Thyroid gland (tissue), 4 donors: ENCODE data around the gene SASH1. TPM values are rescaled to one million over a fixed set of nuclear protein-coding genes. Genes with fewer than 3 reads are reported as not detected.

Experiments
- DNase-seq, 2 donors: peaks; one replicate each; pipeline ENCODE4 v3.0.0-alpha.2; 2019
- H3K27ac ChIP-seq, 3 donors: fragments of 200-600 bp; sonication (generic); 1 replicate in 2 of 3; 2 replicates in 1 of 3; pipeline ENCODE4 v1.5.1; 2016 to 2019; ENCODE audit warnings: mild to moderate bottlenecking in 1 of 3, moderate library complexity in 1 of 3
- H3K27me3 ChIP-seq: fragments of 200-600 bp; sonication (generic); one replicate; pipeline ENCODE4 v1.5.1; 2019
- H3K36me3 ChIP-seq, 2 donors: fragments of 200-600 bp; sonication (generic); one replicate each; pipeline ENCODE4 v1.5.1; 2016 to 2019
- H3K4me1 ChIP-seq, 2 donors: fragments of 200-600 bp; sonication (generic); one replicate each; pipeline ENCODE4 v1.5.1; 2017 to 2019
- H3K4me3 ChIP-seq, 3 donors: fragments of 200-600 bp; sonication (generic); replicated peaks in 1 of 3; 1 replicate in 2 of 3; 2 replicates in 1 of 3; pipeline ENCODE4 v1.5.1; 2016; ENCODE audit warnings: mild to moderate bottlenecking in 1 of 3
- H3K9me3 ChIP-seq: fragments of 200-600 bp; sonication (generic); one replicate; pipeline ENCODE4 v1.5.1; 2017
- CTCF ChIP-seq, 6 experiments: fragments of 200-600 bp in 3 of 6; fragments of 450-650 bp in 3 of 6; sonication (generic) in 3 of 6; IDR thresholded peaks; one replicate each; pipeline ENCODE4 v1.5.1; 2016 to 2019; ENCODE audit warnings: antibody characterized with exemption in 6 of 6, mild to moderate bottlenecking in 2 of 6, inconsistent platforms in 1 of 6, moderate library complexity in 1 of 6
- POLR2A ChIP-seq, 2 donors: fragments of 450-650 bp; IDR thresholded peaks; one replicate each; pipeline ENCODE4 v1.6.1; 2017; ENCODE audit warnings: antibody characterized with exemption in 2 of 2, mild to moderate bottlenecking in 2 of 2, moderate library complexity in 1 of 2
- WGBS, 2 donors: methylation state at CpG; one replicate each; pipeline ENCODE4 v1.1.5; 2017; 5-methylcytosine and 5-hydroxymethylcytosine counted together
- intact Hi-C: fragments of 100-400 bp; cut with DNase I; formaldehyde crosslinking; loops from one replicate; pipeline ENCODE4 v1.15.1; 2023
- total RNA-seq, 4 donors: library from RNA; depleted of rRNA; stranded (reverse); fragments of >200 nt; gene quantifications; one replicate each; pipeline ENCODE4 v1.2.3, GENCODE V29; 2016

Gene SASH1
- total RNA-seq, 4 donors from 2014 or later: 154 to 235 (median 190) TPM

- intact Hi-C loops: no loop called here
- no peak overlapping the region for H3K4me3 ChIP-seq
- no peaks in the 10 kb centered on the region for H3K9me3 ChIP-seq
- WGBS, 2 donors: 52 to 69% methylated on average over 1 of the region's 1 CpG
- TF ChIP-seq CTCF (IDR thresholded peaks at IDR 0.05) (no peak), POLR2A (IDR thresholded peaks at IDR 0.05) (no peak)
- H3K27ac ChIP-seq: no peak overlapping the region
- DNase-seq: no peak
- H3K27me3 ChIP-seq: no peaks in the 10 kb centered on the region
- no peaks in the 10 kb centered on the region for H3K36me3 ChIP-seq
- H3K4me1 ChIP-seq: peaks cover 5 to 18% of the 10 kb centered on the region in 2 donors
These were observed 45.9 kb upstream of the SASH1 start for GRCh38 chr6:148296771-148297170.

- Histone ChIP-seq H3K27me3 (no peaks in the 10 kb centered on the region), H3K9me3 (no peaks in the 10 kb centered on the region), H3K4me3 (no peak overlapping the region), H3K4me1 (peaks cover 5 to 6% of the 10 kb centered on the region in 2 donors), H3K36me3 (no peaks in the 10 kb centered on the region), H3K27ac (no peak overlapping the region)
- DNase-seq: no peak
- TF ChIP-seq POLR2A (IDR thresholded peaks at IDR 0.05) (no peak), CTCF (IDR thresholded peaks at IDR 0.05) (no peak)
- intact Hi-C loops: no loop called here
These were observed 44.0 kb upstream of the SASH1 start for GRCh38 chr6:148298683-148299082.

- H3K9me3 ChIP-seq: no peaks in the 10 kb centered on the region
- no peak overlapping the region for H3K27ac ChIP-seq
- H3K4me3 ChIP-seq: no peak overlapping the region
- DNase-seq: no peak
- no peaks in the 10 kb centered on the region for H3K36me3 ChIP-seq
- intact Hi-C loops: no loop called here
- no peaks in the 10 kb centered on the region for H3K27me3 ChIP-seq
- TF ChIP-seq POLR2A (IDR thresholded peaks at IDR 0.05): no peak
- no peak for TF ChIP-seq CTCF (IDR thresholded peaks at IDR 0.05)
- 96 to 97% methylated on average over 5 of the region's 5 CpGs for WGBS, 2 donors
- H3K4me1 ChIP-seq: peaks cover 15 to 22% of the 10 kb centered on the region in 2 donors
These were observed 39.0 kb upstream of the SASH1 start for GRCh38 chr6:148303616-148304015.

GRCh38 chr6:148304976-148305375 is 37.7 kb upstream of the SASH1 start:
- WGBS, 2 donors: 88 to 90% methylated on average over 7 of the region's 7 CpGs
- Histone ChIP-seq H3K27ac (no peak overlapping the region), H3K4me1 (peaks cover 15 to 22% of the 10 kb centered on the region in 2 donors), H3K4me3 (no peak overlapping the region), H3K27me3 (no peaks in the 10 kb centered on the region), H3K36me3 (no peaks in the 10 kb centered on the region), H3K9me3 (no peaks in the 10 kb centered on the region)
- intact Hi-C loops: no loop called here
- no peak for DNase-seq
- no peak for TF ChIP-seq CTCF (IDR thresholded peaks at IDR 0.05)
- no peak for TF ChIP-seq POLR2A (IDR thresholded peaks at IDR 0.05)

- Histone ChIP-seq H3K36me3 (no peaks in the 10 kb centered on the region), H3K4me3 (no peak overlapping the region), H3K4me1 (peaks cover 15 to 22% of the 10 kb centered on the region in 2 donors), H3K27me3 (no peaks in the 10 kb centered on the region), H3K9me3 (no peaks in the 10 kb centered on the region), H3K27ac (peak overlapping the region; percentile 3 to 42 (median 10))
- TF ChIP-seq POLR2A (IDR thresholded peaks at IDR 0.05): no peak
- TF ChIP-seq CTCF (IDR thresholded peaks at IDR 0.05): no peak
- intact Hi-C loops: no loop called here
- 98 to 100% methylated on average over 2 of the region's 2 CpGs for whole genome bisulfite sequencing, 2 donors
- DNase-seq: no peak
These were observed 36.4 kb upstream of the SASH1 start for GRCh38 chr6:148306286-148306685.
